GM12892 (cell line): Measurements from ENCODE around the gene NFYB.

ENCODE experiments used
- POLR2A ChIP-seq: IDR thresholded peaks from 2 replicates; pipeline ENCODE4 v1.6.1; 2011; ENCODE audit warnings: low read depth, low read length, control low read depth
- TAF1 ChIP-seq: IDR thresholded peaks from 2 replicates; pipeline ENCODE4 v1.6.1; 2011; ENCODE audit warnings: low read depth, mild to moderate bottlenecking, control low read depth, low read length, borderline replicate concordance

- TF ChIP-seq TAF1 (no peak), POLR2A (no peak)
Measured at GRCh38 chr12:104134882-104135281, 3.1 kb downstream of the NFYB start.
